Measurements from ENCODE around the gene LRRC42. TPM values are rescaled to one million over a fixed set of nuclear protein-coding genes. Genes with fewer than 3 reads are reported as not detected.
"Not testable (repeated sequence)": the region's sequence is repeated elsewhere in the genome, so short reads cannot be mapped to it uniquely, and the experiment has no call there.

The LRRC42 gene
- total RNA-seq, 1 experiment from 2014 or later, result 78.4 TPM

DNA sequence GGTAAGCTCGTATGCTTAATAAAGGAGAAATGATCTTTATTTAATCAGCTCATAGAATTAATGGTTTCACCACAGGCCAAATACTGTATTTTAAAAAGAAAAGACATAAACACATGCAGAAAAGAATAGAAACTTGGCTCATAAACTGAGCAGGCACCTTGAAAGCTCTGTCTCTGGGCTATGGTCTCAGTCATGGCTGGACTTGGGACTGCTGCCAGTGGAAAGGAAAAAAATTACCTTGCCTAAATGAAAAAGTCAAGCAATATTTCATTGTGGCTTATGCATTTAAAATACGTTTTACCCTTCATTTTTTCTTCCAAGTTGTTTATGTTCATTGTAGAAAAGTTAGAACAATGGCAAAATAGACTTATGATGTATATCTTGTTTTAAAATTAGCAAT, 8.0 kb downstream of the LRRC42 start:
- peaks cover 66% of the 10 kb centered on the region for H3K36me3 ChIP-seq
- no peak overlapping the region for H3K4me3 ChIP-seq
- H3K9me3 ChIP-seq, result no peaks in the 10 kb centered on the region
- no peak for DNase-seq
- H3K27me3 ChIP-seq, result no peaks in the 10 kb centered on the region

- H3K27me3 ChIP-seq, result no peaks in the 10 kb centered on the region
- no peak for DNase-seq
- H3K36me3 ChIP-seq, result peaks cover 82% of the 10 kb centered on the region
- H3K9me3 ChIP-seq, result no peaks in the 10 kb centered on the region
- no peak overlapping the region for H3K4me3 ChIP-seq
Measured at GRCh38 chr1:53956308-53957168, 10.4 kb downstream of the LRRC42 start.

DNA sequence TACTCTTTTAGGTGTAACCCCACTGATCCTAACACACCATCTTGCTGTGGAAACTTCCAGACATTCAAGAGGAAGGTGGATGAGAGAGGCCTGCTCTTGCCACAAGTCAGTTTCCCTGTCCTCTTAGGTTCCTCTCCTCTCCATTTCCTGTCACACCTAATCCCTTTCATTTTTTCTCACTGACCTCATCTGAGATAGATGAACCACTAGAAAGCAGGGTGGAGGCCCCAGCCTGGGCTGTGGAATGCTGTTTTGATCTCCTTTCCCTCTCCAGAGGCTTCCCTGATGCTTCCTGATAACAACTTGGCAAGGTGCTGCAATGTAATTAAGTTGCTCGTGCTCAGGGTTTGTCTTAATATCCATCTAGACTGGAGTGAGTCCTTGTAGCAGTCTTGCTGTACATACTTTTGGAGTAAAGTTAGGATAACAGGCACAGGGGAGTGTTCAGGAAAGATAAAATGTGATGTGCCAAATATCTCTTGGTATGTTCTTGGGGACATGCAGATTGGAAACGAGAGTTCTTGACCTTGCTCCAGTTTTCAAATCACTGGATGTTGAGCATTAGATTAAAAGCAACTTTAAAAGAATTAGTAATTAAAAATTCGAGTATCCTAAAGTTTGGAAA, 11.2 kb downstream of the LRRC42 start:
- peak; percentile 46 for DNase-seq
- Histone ChIP-seq H3K4me3 (no peak overlapping the region), H3K9me3 (no peaks in the 10 kb centered on the region), H3K36me3 (peaks cover 83% of the 10 kb centered on the region), H3K27me3 (no peaks in the 10 kb centered on the region)

DNA sequence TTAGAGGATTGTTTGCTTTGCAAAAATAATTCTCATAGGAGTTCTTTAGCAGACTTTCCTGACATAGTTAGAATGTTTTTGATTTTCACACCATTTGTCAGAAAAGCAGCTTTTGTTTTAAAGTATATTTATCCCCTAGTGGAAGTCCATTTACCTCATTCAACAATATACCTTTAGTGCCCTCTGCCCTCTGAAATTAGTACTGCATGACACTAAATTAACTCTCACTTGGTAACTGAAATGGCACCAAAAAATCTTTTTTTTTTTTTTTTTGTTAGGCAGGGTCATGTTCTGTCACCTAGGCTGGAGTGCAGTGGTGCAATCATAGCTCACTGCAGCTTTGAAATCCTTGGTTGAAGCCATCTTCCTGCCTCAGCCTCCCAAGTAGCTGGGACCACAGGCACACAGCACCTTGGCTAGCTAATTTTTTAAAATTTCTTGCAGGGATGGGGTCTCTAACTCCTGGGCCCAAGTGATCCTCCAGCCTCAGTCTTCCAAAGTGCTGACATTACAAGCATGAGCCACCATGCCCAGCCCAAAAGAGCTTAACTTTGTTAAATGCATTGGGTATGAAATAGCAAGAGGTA, 13.6 kb downstream of the LRRC42 start:
- no peak overlapping the region for H3K4me3 ChIP-seq
- no peaks in the 10 kb centered on the region for H3K9me3 ChIP-seq
- H3K27me3 ChIP-seq, result no peaks in the 10 kb centered on the region
- peaks cover 66% of the 10 kb centered on the region for H3K36me3 ChIP-seq
- no peak for DNase-seq

DNA sequence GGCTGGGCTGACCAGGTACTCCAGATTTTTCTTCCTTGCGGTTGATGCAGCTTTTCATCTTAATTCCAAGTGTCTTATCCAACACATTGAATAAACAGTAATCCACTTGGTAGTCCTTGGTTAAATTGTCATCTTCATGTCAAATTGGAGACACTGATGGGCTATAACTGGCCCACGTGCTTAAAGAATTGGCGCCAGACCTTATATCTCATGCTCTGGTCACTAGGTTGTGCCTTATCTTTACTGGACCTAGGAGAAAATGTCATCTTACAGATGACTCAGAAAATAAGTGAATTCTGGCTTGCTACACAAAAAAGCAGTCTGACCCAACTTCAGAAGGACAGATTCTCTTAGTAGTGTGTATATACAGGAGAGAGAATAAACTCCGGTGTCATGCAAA, 16.2 kb downstream of the LRRC42 start:
- Histone ChIP-seq H3K36me3 (peaks cover 72% of the 10 kb centered on the region), H3K4me3 (no peak overlapping the region), H3K9me3 (no peaks in the 10 kb centered on the region), H3K27me3 (no peaks in the 10 kb centered on the region)
- DNase-seq, result no peak

DNA sequence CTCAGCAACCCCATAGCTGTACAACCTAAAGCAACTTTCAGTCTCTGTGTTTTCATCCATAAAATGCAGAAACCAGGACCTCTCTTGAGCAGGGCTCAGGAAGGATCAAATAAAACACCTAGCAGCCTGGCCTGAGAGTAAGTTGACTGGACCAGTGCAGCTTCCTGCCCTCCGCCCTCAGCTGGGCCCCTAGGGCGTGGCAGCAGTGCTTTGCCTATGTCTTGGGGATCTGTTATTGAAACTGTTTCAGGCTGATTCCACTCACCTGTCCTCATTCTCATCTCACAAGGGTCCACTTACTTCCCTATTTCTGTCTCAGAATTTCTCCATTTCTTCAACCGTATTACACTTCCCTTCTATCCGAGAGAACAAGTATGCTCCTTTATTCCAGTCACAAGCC, 17.3 kb downstream of the LRRC42 start:
- Histone ChIP-seq H3K36me3 (peaks cover 73% of the 10 kb centered on the region), H3K9me3 (no peaks in the 10 kb centered on the region), H3K4me3 (no peak overlapping the region), H3K27me3 (no peaks in the 10 kb centered on the region)
- no peak for DNase-seq

DNA sequence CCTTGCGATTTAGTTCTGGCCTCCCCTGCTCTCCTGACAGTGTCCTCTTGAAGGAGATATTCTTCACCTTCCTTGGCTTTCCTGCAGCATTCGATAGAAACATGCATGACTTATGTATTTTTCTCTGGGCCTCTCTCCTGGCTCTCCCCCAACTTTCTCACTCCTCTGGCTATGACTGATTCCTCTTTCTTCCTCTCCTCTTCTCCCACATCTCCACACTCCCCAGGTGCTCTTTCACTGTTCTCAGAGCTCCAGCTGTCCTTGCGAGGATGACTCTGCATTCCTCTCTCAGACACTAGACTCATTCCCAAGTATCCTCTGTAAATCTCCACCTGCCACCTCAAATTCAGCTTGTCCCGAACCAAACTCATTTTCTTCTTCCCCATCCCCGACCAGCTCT, 18.0 kb downstream of the LRRC42 start:
- H3K9me3 ChIP-seq, result no peaks in the 10 kb centered on the region
- peaks cover 72% of the 10 kb centered on the region for H3K36me3 ChIP-seq
- no peak for DNase-seq
- H3K4me3 ChIP-seq, result no peak overlapping the region
- no peaks in the 10 kb centered on the region for H3K27me3 ChIP-seq

GRCh38 chr1:53966794-53967193, 20.6 kb downstream of the LRRC42 start:
- Histone ChIP-seq H3K36me3 (peaks cover 57% of the 10 kb centered on the region), H3K27me3 (no peaks in the 10 kb centered on the region), H3K4me3 (no peak overlapping the region), H3K9me3 (no peaks in the 10 kb centered on the region)
- DNase-seq, result no peak

DNA sequence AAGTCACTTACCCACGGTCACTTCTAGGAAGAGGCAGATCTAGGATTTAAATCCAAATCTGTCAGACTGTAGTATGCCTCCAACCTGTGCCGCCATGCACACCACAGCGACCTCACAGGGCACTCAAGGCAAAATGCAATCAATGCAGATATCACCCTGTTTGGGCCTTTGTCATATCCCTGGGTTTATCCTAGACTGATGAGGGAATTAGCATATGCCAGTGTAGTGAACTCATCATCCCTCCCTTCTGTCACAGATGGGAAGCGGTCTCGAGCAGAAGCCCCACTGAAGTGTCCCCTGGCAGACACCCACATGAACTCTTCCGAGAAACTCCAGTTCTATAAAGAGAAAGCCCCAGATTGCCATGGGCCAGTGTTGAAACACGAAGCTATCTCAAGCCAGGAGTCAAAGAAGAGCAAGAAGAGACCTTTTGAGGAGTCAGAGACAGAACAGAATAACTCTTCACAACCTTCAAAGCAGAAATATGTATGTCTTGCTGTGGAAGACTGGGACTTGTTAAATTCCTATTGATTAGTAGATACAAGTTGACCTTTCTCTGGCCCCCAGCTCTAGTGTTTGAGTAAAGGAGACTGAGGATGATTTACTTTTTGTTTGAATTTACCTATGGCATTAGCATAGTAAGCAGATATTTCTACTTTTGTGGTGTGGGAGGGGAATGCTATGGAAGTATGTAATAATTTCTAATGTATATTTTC, 21.4 kb downstream of the LRRC42 start:
- Histone ChIP-seq H3K27me3 (no peaks in the 10 kb centered on the region), H3K36me3 (peaks cover 51% of the 10 kb centered on the region), H3K9me3 (no peaks in the 10 kb centered on the region), H3K4me3 (no peak overlapping the region)
- no peak for DNase-seq

GRCh38 chr1:53968125-53968513, 22.0 kb downstream of the LRRC42 start:
- no peak overlapping the region for H3K4me3 ChIP-seq
- H3K9me3 ChIP-seq, result no peaks in the 10 kb centered on the region
- DNase-seq, result no peak
- H3K36me3 ChIP-seq, result peaks cover 54% of the 10 kb centered on the region
- H3K27me3 ChIP-seq, result no peaks in the 10 kb centered on the region

DNA sequence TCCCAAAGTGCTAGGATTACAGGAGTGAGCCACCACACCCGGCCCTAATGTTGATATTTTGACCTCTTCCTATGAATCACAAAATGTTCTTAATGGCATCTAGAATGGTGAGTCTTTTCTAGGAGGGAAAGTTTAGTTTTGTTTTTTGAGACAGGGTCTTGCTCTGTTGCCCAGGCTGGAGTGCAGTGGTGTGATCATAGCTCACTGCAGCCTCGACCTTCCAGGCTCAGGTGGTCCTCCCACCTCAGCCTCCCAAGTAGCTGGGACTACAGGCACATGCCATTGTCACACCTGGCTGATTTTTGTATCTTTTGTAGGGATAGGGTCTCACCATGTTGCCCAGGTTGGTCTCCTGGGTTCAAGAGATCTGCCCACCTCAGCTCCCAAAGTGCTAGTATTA, 23.2 kb downstream of the LRRC42 start:
- peaks cover 52% of the 10 kb centered on the region for H3K36me3 ChIP-seq
- not testable (repeated sequence) for H3K9me3 ChIP-seq, H3K27me3 ChIP-seq, H3K4me3 ChIP-seq, DNase-seq

DNA sequence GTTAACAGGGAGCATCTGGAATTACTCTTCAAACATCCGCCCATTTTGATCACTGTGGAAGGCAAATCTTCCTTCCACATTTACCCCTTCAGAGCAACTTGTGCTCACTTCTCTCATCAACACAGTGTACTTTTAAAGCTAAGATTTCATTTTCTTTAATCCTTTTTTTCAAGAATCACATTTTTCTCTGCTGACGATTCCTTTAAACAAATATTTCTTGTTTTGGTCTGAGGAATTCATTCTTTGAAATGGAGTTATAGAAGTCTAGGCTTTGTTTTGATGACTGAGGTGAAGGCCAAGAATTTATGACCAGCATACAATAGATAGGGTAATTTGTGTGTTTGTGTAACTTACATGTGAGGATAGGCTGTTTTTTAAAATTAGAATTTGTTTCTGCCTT, 25.6 kb downstream of the LRRC42 start:
- Histone ChIP-seq H3K9me3 (no peaks in the 10 kb centered on the region), H3K4me3 (no peak overlapping the region), H3K27me3 (no peaks in the 10 kb centered on the region), H3K36me3 (peaks cover 38% of the 10 kb centered on the region)
- DNase-seq, result no peak

DNA sequence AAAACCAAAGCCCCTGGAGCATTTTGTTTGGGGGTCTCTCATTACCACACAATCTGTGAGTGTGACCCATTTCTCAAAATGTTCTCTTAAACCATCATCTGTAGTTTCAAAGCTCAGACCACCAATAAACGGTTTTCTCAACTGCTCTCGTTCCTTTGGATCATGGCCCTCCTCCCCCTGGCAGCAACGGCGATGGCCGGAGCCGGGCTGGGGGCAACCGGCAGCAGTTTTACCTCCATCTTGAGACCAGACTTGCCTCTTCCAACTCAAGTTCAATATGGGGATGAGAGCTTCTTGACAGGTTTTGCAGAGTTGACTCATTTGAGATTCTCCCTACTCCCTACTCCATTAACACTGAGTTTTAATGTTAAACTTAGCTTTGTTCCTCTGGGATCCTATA, 29.7 kb downstream of the LRRC42 start:
- H3K9me3 ChIP-seq, result no peaks in the 10 kb centered on the region
- no peak for DNase-seq
- H3K4me3 ChIP-seq, result no peak overlapping the region
- H3K27me3 ChIP-seq, result no peaks in the 10 kb centered on the region
- peaks cover 10% of the 10 kb centered on the region for H3K36me3 ChIP-seq

- Histone ChIP-seq H3K36me3 (no peaks in the 10 kb centered on the region), H3K4me3 (no peak overlapping the region), H3K27me3 (no peaks in the 10 kb centered on the region), H3K9me3 (no peaks in the 10 kb centered on the region)
- DNase-seq, result no peak
Measured at GRCh38 chr1:53979712-53980450, 33.7 kb downstream of the LRRC42 start.

DNA sequence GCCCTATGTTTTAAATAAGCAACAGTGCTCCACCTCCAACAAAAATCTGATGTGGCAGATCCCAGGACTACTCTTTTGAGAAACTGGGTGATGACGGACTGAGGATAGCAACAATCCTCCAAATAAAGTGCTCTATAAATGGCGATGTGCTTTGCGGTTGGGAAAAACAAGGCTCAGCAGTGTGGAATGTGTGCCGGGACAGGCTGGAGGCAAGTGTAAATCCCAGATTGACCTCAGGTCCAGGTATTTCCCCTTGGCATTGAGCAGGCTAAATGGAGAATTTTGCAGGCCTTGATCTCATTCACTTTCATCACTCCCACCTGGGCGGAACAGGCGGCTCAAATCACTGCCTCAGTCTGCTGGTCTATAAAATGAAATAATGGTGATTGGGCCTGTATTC, 35.1 kb downstream of the LRRC42 start:
- no peak for DNase-seq
- Histone ChIP-seq H3K4me3 (no peak overlapping the region), H3K9me3 (no peaks in the 10 kb centered on the region), H3K36me3 (no peaks in the 10 kb centered on the region), H3K27me3 (no peaks in the 10 kb centered on the region)

DNA sequence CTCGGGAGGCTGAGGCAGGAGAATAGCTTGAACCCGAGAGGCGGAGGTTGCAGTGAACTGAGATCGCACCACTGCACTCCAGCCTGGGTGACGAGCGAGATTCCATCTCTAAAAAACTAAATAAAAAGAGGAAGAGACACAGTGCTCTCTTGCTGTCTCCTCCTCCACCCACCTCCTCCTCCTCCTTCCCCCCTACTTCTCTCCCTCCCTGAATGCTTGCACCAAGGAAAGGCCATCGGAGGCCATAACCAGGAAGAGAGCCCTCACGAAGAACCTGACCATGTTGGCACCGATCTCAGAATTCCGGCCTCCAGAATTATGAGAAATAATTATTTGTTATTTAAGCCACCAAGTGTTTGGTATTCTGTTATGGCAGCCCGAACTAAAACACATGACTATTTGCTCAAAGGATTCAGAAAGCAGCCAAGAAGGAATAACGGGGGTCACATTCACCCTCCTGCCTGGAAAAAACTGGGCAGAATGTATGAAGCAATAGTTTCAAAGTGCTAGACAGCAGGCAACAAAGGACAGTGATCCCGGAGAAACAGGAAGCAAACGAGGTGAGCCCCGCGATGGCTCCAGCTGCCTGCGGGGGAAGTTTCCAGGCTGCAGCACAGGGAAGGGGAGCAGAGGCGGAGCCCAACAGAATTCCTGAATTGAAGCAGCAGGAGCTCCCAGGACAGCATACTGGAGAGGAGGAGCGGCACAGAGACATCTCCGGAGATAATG, 36.0 kb downstream of the LRRC42 start:
- Histone ChIP-seq H3K9me3 (no peaks in the 10 kb centered on the region), H3K36me3 (no peaks in the 10 kb centered on the region), H3K4me3 (no peak overlapping the region), H3K27me3 (no peaks in the 10 kb centered on the region)
- peak; percentile 26 for DNase-seq
